Stimulated activated CD4-positive, alpha-beta T cell treated with anti-CD3 and anti-CD28 coated beads, Interleukin-15, amount 100 ng/mL, for 1 hour (primary cell): ENCODE measurements around the gene PLEKHG4B.
"Not testable (repeated sequence)": the region's sequence is repeated elsewhere in the genome, so short reads cannot be mapped to it uniquely, and the experiment has no call there.

Experiments
- DNase-seq, 2 donors: peaks; one replicate each; pipeline ENCODE4 v3.0.0-alpha.2; 2020; ENCODE audit warnings: low read depth in 1 of 2, low spot score in 1 of 2

Gene PLEKHG4B

DNA sequence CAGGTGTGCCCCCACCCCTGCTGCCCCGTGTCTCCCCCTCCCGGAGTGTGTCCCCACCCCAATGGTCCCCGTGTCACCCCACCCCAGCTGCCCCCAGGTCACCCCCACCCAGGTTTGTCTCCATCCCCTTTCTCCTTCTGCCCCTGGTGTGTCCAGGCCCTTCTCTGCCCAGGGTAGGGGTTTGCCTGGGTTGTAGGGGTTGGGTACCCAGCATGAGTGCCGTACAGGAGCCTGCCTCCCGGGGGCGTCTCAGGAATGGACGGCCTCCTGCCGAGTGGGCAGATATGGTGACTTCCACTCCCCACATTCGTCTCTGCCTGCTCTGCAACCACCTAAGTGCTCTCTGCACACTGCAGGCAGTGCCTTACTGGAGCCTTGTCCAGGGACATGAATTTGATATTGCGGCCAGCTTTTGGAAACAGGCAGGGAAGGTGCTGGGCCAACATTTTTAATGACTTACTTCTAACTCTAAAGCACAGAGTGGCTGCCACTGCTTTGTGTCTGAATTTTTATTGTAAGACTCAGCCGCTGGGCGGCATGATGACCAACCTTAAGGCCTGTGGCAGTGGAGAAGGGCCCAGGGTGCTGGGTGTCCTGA, 106.0 kb downstream of the PLEKHG4B start:
- no peak for DNase-seq

DNA sequence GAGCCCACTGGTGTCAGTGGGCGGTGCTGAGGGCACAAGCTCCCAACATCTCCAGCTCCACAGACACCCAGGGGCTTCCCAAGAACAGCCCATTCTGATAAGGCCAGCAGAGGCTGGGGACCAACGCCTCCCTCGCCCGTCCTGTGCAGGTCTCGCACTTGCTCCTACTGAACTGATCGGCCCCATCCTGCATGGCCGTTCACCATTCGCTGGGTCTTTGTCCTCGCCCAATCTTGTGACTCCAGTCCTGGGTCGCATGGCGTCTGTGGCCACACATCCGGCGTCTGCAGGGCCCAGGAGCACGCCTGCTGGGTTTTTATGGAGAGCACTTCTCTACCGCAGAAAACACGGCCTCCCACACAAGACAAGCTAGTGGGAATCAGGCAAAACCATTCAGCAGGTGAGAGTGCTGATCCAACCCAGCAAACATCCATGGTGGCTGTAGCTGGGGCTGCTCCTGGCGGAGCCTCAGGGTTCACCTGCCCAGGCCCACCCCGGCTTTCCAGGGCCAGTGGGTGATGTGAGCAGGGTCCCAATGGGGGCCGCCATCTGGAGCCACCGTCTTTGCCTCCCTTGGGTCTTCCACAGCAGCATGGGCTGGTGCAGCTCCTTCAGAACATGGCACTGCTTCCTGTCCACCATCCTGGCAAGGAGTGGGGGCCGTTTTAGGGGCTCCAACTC, 106.7 kb downstream of the PLEKHG4B start:
- no peak for DNase-seq

DNA sequence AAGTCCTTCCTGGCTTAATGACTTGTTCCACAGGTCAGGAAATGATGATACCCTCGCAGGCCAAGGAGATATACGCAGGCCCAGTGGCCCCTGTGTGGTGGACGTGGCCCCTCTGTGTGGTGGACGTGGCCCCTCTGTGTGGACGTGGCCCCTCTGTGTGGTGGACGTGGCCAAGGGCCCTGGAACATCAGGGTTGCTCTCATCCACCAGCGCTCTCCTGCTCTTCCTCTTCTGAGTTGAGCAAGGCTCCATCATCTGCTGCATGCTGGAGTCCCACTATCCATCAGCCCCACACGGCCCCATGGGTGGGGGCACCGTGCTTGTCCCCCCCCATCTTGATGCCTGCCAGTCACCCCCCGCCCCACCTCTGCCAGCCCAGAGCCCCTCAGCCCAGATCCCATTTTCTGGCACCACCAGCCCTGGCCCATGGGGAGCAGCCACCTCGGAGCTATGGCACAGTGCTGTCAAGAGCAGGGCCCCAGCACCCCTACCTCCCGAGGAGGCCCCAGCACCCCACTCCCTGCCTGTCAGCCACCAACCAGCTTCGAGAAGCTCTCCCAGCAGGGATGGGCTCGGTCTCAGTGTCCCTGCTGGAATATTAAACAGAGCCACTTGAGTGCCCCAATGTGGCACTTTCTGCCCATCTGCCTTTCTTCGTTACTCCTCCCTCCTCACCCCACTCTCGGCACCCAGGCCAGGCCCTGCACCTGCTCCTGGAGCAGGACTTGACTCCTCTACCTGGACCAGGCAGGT, 107.4 kb downstream of the PLEKHG4B start:
- no peak for DNase-seq

DNA sequence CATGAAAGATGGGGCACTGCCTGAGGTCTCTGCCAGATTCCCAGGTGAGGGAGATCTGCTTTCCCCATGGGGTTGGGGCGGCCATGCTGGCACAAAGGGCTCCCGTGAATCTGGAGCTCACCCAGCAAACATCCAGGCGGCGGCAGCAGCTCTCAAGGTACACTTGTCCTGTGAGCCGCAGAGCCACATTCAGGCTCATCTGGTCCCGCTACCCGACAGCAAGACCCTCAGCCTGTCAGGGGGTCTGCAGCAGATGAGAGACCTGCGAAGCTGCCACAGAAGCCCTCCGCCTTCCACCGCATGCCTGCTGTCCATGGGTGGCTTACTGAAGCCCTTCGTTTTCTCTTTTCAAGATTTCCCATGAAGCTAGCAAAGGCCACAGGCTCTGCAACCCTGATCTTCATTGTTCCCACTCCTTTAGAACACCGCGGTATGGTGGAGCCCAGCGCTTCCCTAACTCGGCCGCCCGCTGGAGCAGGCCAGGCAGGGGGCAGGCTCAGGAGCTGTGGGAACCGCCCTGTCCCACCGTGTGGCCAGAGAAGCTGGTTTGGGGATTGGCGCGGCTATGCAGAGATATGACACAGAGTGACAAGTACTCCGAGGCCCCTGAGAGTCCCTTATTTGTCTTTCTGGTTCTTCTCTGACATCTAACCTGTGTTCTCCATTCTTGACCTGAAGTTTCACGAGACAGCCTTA, 108.1 kb downstream of the PLEKHG4B start:
- DNase-seq, result no peak

DNA sequence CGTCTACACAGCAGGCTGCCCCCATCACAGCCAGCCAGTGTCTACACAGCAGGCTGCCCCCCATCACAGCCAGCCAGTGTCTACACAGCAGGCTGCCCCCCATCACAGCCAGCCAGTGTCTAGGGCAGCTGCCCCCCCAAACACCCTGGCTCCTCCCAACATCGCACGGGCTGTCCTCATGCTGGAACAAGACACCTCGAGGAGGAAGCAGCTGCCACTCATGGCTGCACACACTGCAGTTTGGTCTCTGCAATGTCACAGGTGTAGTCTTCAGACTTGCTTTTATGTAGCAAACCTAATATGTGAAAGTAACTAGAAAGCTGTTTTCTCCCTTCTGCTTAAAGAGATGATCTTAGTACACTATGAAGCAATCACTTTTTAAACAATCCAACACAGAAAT, 109.0 kb downstream of the PLEKHG4B start:
- DNase-seq, result no peak

DNA sequence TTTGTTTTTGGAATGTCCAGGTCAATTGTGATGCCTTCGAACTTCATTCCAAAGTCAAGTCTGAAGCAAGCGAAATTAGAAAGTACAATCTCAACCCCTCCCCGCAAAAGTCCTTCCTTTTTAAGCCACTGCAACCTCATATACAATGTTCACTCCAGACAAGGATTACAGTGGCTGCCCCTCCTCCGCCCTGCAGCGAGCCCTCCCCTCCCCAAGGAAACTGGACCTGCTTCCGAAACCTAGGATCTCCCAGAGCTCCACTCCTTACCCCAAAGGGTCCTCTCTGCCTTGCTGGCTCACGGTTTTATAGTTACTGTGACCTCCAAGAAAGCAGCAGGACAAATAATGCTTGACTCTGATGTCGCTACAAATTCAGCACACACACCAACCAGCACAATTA, 109.7 kb downstream of the PLEKHG4B start:
- no peak for DNase-seq

DNA sequence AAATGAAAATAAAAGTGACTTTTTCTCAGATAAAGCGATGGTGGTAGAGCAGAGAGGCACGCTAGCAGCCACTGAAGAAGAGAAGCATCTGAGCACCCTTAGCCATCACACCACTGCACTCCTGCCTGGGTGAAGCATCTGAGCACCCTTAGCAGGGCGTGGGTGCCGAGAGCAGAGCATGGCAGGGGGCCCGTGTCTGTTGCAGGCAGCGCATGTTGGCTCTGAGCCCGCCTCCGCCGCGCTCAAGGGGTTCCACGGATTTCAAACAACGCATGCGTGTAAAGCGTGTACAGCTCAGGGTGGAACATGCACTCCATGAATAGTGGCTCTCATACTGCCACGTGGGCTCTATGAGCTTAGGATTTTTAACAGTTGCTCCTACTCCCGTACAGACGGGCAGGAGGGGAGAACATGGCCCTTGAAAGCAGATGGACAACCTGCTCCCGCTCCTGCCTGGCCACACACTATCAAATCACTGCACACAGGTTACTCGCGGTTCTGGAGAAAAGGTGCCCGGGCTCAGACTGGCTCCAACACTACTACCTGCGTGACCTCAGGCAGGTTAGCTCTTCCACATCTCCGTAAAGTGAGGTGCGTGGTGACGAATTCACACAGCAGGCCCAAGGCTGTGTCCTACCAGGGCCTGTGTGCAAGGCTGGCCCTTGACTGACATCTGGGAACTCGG, 111.4 kb downstream of the PLEKHG4B start:
- DNase-seq, result no peak

DNA sequence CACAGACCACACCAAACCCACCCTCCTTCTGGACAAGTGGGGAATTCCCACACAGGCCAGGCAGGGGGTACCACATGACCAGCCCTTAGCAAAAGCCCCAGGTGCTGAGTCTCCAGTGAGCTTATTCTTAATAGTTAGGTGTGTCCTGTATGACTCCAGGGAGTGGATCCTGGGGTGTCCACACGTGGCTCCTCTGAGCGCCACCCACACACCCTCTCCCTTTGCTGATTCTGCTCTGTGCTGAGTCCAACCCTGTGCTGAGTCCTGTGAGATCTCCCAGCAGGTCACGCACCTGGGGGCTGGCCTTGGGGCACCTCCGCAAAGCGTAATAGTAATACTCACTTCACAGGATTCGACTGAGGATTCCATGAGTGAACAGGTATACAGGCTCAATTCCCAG, 112.0 kb downstream of the PLEKHG4B start:
- no peak for DNase-seq

DNA sequence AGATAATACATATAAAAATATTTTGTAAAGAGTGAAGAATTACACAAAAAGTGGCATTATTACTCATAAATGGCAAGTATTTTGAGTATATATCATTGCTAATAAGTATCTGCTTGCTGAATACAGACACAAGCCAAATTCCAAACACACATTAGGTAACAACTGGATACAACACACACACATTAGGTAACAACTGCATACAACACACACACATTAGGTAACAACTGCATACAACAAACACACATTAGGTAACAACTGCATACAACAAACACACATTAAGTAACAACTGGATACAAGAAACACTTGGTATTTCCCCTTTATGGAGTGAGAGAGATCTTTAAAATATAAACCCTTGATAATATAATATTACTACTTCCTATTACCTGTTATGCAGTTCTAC, 112.5 kb downstream of the PLEKHG4B start:
- no peak for DNase-seq

DNA sequence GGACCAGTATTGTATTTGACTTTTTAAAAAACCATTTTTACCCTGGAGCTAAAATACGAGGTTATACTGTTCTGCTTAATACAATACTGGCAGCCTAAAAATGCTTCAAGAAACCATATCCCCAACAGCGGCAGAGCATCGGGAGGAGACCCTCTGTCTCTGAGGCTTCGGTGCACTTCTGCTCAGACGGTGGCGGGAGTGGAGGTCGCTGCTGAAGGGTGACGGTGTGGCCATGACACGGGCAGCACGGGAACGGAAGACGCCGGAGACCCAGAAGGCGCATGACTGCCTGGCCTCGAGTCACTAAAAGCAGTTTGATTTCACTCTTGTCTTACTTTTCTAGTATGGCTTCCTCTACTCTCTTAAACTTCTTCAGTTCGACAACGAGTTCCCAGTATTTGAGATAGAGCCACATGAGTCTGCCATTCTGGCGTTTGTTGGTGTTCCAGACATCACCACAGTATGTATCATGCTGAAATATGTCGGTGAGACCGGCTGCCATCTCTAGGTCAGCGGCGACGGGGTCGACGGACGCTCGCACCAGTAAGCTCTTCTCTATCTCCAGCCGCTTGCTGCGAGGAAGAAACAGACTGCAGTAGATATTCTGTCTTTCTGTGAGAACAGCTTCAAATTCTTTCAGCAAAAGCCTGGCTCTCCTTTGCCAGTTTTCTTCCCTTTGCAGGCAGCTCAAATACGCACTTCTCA, 113.2 kb downstream of the PLEKHG4B start:
- no peak for DNase-seq

DNA sequence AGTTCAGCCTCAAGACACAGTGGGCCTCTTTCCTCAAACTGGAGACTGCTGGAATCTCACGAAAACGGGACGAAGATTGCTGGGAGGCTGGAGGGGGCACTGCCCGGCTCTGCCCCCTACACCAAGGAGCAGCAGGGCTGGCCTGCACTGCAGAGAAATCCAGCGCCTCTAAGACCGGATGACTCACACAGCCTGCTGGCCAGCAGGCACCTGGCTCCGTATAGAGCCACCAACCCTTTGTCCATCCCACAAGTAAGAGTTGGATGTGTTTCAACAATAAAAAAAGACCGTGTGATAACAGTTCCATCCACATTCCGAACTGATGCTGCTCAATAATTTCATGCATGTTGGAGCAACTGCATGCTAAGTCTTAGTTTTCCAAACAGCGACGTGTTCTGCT, 114.4 kb downstream of the PLEKHG4B start:
- no peak for DNase-seq

DNA sequence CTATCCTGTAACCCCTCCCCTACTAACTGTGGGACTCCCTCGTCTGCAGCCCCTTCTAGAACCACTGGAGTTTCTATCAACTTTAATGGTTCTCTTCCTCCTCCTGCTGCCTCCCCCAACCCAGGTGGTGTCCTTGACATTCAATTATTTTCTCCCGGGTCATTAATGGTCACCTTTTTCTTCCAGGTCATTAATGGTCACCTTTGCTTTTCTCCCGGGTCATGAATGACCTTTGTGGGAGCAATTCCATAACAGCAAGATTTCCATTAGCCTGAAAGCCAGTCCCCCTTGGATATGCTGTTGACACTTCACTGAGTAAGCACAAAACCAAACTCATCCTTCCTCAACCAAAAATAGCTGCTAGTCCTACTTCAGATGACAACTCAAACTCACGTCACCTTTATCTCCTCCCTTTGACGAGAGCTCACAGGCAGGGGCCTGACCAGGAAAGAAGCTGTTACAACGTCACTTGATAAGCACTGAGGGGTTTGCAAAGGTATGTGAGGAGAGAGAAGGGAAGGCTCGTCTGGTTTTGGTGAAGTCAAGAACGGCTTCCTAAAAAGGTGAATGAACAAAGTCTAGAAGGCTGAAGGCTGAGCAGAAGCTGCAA, 115.1 kb downstream of the PLEKHG4B start:
- DNase-seq, result no peak

DNA sequence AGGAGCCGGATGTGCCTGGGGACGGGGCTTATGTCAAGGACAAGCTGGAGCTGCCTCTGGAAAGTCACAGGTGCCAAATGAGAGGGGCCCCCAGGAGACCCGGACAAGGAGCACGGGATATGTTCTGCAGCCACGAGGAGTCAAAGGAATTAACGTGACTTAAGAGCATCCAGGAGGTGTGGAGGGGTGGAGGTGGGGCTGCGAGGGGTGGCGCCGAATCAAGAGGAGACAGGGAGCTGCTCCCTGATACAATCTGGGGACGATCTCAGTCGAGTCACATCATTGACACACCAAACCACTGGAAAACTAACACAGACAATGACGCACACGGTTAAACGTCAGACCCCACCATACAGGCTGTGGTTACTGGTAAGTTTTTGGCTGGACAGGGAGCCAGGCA, 115.6 kb downstream of the PLEKHG4B start:
- DNase-seq, result no peak

DNA sequence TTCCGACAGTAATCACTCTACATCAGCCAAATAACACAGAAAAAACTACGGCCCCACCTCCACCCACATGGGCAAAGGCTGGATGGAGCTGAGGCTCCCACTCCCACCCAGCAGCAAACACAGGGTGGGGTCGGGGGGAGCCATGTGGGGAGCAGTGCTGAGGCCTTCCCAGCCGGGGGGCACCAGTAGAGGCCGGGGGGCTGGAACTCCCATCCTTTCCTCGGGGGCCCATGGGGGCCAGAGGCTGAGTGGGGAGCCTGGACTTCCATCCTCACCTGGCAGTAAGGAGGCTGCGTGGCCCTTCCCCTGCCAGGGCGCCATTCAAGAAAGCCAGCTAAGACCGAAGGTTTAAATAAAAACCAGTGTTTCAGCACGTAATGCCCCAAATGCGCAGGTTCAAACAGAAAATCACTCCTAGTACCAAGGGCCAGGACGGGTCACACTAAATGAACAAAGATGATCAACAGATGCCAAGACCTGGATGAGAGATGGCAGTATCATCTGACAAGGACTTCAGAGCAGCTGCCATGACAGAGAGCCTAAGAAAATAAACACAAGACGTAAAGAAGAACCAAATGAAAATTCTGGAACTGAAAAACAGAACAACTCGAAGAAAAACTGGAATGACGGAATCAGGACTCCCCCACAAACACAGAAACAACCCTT, 116.6 kb downstream of the PLEKHG4B start:
- DNase-seq, result no peak

DNA sequence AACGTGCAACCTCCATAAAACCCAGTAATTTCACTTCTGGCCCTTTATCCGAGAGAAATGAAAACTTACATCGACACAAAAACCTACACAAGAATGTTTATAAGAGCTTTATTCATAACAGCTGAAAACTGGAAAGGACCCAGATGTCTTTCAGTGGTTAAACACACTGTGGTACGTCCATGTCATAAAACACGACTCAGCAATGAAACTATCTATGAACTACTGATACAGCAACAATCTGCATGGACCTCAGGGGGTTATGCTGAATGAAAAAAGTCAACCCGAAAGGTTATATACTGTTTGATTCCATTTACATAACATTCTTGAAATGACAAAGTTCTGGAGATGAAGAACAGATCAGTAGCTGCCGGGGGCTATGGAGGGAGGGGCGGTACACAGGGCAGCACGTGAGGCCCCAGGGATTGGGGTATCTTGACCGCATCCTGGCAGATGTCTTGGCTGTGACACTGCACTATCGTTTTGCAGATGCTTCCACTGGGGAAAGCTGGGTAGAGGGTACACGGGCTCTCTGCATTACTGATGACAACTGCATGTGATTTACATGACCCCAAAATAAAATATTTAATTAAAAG, 121.9 kb downstream of the PLEKHG4B start:
- no peak for DNase-seq

DNA sequence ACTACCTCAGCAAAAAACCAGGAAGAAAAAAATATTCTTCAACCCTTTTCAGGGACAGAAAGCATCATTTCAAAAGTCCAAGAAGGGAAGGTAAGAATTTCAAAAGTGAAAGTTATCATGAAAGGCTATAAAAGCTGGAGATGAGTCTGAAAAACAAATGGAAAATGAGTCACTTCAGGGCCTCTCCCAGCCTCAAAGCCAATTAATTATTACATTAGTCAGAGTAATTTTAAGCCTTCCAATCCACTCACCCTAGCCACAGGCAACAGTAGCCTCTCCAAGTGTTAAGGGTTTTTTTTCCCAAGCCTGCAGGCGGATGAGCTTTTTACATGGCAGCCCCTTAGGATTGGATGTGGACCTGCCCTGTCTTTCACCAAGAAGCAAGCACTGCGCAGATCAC, 123.3 kb downstream of the PLEKHG4B start:
- DNase-seq, result not testable (repeated sequence)

DNA sequence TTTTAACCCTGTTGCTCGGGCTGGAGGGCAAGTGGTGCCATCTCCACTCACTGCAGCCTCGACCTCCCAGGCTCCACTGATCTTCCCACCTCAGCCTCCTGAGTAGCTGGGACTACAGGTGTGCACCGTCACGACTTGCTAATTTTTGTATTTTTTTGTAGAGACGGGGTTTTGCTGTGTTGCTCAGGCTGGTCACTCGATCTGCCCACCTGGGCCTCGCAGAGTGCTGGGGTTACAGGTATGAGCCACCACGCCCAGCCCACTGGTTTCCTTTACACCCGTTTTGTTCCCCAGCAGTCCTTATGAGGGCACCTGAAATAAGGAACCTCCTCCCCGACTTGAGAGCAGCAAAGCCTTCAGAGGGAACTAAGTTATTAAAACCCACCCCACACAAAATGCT, 124.1 kb downstream of the PLEKHG4B start:
- DNase-seq, result not testable (repeated sequence)

DNA sequence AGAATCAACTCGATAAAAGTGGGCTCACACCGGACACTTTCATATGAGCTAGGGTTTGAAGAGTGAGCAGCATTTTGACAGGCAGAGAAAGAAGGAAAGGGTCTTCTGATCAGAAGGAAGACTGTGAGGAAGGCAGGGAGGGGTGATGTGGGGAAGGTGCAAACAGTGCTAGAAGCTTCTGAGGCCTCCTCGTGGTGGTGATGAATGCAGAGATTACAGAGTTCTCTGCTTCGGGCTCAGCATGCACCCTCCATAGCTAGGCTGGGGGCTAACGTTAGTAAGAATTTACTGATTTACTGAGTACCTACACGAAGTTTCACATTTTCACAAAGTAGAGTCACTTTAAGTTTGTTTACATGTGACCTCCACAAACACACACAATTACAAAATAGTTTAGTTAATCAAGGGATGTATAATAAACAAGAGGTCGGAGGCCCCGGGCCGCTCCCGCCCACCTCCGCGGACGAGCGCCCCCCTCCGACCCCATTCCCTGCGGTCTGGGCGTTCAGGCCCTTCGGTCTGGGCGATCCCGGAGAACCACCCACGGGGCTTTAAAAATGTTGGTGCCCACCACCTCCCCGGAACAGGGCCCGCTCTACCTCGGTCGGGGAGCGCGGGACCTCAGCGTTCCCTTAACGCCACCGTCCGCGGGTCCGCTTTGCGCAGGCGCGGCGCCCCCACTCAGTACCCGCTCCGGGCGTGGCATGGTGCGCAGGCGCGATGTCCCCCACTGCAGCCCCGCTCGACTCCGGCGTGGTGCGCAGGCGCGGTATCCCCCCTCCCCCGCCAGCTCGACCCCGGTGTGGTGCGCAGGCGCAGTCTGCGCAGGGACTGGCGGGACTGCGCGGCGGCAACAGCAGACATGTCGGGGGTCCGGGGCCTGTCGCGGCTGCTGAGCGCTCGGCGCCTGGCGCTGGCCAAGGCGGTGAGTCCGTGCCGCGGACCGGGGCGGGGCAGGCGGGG, 125.8 kb downstream of the PLEKHG4B start, which contains the start of the genes CCDC127 and SDHA:
CCDC127 (minus strand) TSS at position 660 of the 963 bp plus-strand sequence. CDS start 1,304 bp downstream, outside the sequence.
SDHA (plus strand) TSS at position 827 of the 963 bp plus-strand sequence; CDS start at position 863, 36 bp downstream.
- peak; percentile 97 to 99 for DNase-seq
